HepG2 (cell line): Measurements from ENCODE around the gene PPOX. TPM values are rescaled to one million over a fixed set of nuclear protein-coding genes. Genes with fewer than 3 reads are reported as not detected.

ENCODE experiments used
- HHEX ChIP-seq: IDR thresholded peaks from 2 replicates; pipeline ENCODE4 v1.6.1; 2016; ENCODE audit warnings: control low read depth
- HNRNPL ChIP-seq: fragments of 200-400 bp; formaldehyde crosslinking; IDR thresholded peaks from 2 replicates; pipeline ENCODE4 v1.6.1; 2017; ENCODE audit warnings: mild to moderate bottlenecking, low read depth, low read length
- SIX1 ChIP-seq: sonication (generic); formaldehyde crosslinking; IDR thresholded peaks from 2 replicates; pipeline ENCODE4 v1.4.0; 2020; ENCODE audit warnings: missing genetic modification reagents, borderline replicate concordance
- SMARCC2 ChIP-seq: fragments of 450-650 bp; IDR thresholded peaks from 2 replicates; pipeline ENCODE4 v1.6.1; 2017; ENCODE audit warnings: antibody characterized with exemption, mild to moderate bottlenecking
- ZNF317 ChIP-seq: sonication (generic); formaldehyde crosslinking; IDR thresholded peaks from 2 replicates; pipeline ENCODE4 v1.5.0; 2020; ENCODE audit warnings: mild to moderate bottlenecking, missing genetic modification reagents
- ZNF432 ChIP-seq: sonication (generic); formaldehyde crosslinking; IDR thresholded peaks from 2 replicates; pipeline ENCODE4 v1.5.0; 2020; ENCODE audit warnings: missing genetic modification reagents, mild to moderate bottlenecking, borderline replicate concordance
- ZNF441 ChIP-seq: sonication (generic); formaldehyde crosslinking; IDR thresholded peaks from 2 replicates; pipeline ENCODE4 v1.7.0; 2021; ENCODE audit warnings: missing genetic modification reagents, borderline replicate concordance
- ZNF713 ChIP-seq: sonication (generic); formaldehyde crosslinking; IDR thresholded peaks from 2 replicates; pipeline ENCODE4 v1.4.0; 2020; ENCODE audit warnings: mild to moderate bottlenecking, missing genetic modification reagents
- ZNF747 ChIP-seq: sonication (generic); formaldehyde crosslinking; IDR thresholded peaks from 2 replicates; pipeline ENCODE4 v1.8.1; 2023; ENCODE audit warnings: missing genetic modification reagents, mild to moderate bottlenecking, borderline replicate concordance
- polyA plus RNA-seq, 8 experiments: library from polyadenylated mRNA; depleted of rRNA in 3 of 8; stranded (reverse) in 7 of 8; unstranded in 1 of 8; fragments of >200 nt; fragmentation: Illumina TruSeq in 4 of 8; extraction: Trizol in 4 of 8; gene quantifications; 2 replicates each; pipeline versions ENCODE4 v1.2.1 to v1.2.3, GENCODE V29; 2011 to 2016; ENCODE audit warnings: low read depth in 4 of 8, missing spikeins in 1 of 8, mixed read lengths in 1 of 8; ENCODE audit not compliant: insufficient read depth in 1 of 8
- total RNA-seq, 5 experiments: library from RNA; depleted of rRNA; stranded (reverse); fragments of >200 nt; fragmentation: Illumina TruSeq; extraction: Trizol; gene quantifications; 2 replicates each; pipeline ENCODE4 v1.2.3, GENCODE V29; 2016; ENCODE audit warnings: low read depth in 1 of 5
- TF ChIP-seq, protein P1 (sequence below): sonication (generic); formaldehyde crosslinking; IDR thresholded peaks from 2 replicates; pipeline ENCODE4 v1.4.0; 2020; ENCODE audit warnings: missing genetic modification reagents, mild to moderate bottlenecking, borderline replicate concordance
- TF ChIP-seq, protein P2 (sequence below): sonication (generic); formaldehyde crosslinking; IDR thresholded peaks from 2 replicates; pipeline ENCODE4 v1.4.0; 2020; ENCODE audit warnings: missing genetic modification reagents
- TF ChIP-seq, protein P3 (sequence below): sonication (generic); formaldehyde crosslinking; IDR thresholded peaks from 2 replicates; pipeline ENCODE4 v1.5.0; 2020; ENCODE audit warnings: mild to moderate bottlenecking, missing genetic modification reagents, borderline replicate concordance

The PPOX gene
- total and polyA plus RNA-seq, 2 of the 13 experiments (the other 11 are each of a cell fraction or from before 2014, with no cell fraction given): 15.5 to 27.7 TPM

DNA sequence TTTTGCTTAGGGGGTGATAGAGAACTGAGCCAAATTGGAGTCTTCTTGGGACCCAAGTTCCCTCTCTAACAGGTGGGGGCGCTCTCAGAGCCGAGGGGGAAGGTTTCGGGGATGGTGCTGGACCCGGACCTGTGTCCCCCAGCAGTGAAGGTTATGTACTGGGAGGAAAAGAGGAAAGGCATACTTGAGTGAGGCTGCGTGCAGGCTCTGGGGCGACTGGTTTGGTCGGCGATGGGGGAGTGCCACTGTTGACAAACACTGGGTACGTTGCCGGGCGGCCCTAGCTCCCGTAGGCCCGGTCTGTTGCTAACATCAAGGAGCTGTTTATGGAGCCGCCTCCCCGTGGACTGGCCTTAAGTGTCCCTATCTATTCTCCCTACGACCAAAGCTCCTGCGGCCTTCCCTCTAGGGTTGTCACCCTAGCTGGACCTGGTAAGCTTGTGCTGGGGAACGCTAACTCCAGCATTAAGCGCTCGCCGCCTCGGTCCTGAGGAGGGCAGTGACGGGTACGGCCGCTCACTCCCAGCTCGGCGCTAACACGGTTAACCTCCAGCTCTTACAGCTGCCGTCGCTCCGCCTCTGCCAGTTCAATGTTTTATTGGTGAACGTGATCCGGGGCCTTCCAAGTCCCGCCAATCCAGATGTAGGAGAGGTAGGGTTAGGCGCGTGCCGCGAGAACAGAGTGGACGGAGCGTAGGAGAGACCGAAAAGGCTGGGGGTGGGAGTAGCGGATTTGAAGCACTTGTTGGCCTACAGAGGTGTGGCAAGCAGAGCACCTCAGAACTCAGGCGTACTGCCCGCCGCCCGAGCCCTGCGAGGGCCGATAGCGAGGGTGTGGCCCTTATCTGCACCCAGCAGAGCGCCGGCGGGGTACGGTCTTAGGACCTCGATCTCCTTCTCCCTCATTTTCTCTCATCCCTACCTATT is at the start of gene PPOX (continued):
- TF ChIP-seq, protein P1, sequence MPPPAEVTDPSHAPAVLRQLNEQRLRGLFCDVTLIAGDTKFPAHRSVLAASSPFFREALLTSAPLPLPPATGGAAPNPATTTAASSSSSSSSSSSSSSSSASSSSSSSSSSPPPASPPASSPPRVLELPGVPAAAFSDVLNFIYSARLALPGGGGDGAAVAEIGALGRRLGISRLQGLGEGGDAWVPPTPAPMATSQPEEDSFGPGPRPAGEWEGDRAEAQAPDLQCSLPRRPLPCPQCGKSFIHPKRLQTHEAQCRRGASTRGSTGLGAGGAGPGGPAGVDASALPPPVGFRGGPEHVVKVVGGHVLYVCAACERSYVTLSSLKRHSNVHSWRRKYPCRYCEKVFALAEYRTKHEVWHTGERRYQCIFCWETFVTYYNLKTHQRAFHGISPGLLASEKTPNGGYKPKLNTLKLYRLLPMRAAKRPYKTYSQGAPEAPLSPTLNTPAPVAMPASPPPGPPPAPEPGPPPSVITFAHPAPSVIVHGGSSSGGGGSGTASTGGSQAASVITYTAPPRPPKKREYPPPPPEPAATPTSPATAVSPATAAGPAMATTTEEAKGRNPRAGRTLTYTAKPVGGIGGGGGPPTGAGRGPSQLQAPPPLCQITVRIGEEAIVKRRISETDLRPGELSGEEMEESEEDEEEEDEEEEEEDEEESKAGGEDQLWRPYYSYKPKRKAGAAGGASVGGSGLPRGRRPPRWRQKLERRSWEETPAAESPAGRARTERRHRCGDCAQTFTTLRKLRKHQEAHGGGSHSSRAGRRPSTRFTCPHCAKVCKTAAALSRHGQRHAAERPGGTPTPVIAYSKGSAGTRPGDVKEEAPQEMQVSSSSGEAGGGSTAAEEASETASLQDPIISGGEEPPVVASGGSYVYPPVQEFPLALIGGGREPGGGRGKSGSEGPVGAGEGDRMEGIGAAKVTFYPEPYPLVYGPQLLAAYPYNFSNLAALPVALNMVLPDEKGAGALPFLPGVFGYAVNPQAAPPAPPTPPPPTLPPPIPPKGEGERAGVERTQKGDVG (CRISPR knock-in tag): no peak
- TF ChIP-seq ZNF747 (CRISPR knock-in tag) (peak; percentile 59; the same call in 1 of the 2 replicates), HHEX (CRISPR knock-in tag) (no peak), SIX1 (no peak), SMARCC2 (no peak), ZNF317 (peak; percentile 81), ZNF432 (CRISPR knock-in tag) (no peak), HNRNPL (no peak), ZNF713 (CRISPR knock-in tag) (0 out of 2 replicates have a peak, but pooled peaks have one; percentile 52), ZNF441 (peak; percentile 12; the same call in 1 of the 2 replicates)
- TF ChIP-seq, protein P2, sequence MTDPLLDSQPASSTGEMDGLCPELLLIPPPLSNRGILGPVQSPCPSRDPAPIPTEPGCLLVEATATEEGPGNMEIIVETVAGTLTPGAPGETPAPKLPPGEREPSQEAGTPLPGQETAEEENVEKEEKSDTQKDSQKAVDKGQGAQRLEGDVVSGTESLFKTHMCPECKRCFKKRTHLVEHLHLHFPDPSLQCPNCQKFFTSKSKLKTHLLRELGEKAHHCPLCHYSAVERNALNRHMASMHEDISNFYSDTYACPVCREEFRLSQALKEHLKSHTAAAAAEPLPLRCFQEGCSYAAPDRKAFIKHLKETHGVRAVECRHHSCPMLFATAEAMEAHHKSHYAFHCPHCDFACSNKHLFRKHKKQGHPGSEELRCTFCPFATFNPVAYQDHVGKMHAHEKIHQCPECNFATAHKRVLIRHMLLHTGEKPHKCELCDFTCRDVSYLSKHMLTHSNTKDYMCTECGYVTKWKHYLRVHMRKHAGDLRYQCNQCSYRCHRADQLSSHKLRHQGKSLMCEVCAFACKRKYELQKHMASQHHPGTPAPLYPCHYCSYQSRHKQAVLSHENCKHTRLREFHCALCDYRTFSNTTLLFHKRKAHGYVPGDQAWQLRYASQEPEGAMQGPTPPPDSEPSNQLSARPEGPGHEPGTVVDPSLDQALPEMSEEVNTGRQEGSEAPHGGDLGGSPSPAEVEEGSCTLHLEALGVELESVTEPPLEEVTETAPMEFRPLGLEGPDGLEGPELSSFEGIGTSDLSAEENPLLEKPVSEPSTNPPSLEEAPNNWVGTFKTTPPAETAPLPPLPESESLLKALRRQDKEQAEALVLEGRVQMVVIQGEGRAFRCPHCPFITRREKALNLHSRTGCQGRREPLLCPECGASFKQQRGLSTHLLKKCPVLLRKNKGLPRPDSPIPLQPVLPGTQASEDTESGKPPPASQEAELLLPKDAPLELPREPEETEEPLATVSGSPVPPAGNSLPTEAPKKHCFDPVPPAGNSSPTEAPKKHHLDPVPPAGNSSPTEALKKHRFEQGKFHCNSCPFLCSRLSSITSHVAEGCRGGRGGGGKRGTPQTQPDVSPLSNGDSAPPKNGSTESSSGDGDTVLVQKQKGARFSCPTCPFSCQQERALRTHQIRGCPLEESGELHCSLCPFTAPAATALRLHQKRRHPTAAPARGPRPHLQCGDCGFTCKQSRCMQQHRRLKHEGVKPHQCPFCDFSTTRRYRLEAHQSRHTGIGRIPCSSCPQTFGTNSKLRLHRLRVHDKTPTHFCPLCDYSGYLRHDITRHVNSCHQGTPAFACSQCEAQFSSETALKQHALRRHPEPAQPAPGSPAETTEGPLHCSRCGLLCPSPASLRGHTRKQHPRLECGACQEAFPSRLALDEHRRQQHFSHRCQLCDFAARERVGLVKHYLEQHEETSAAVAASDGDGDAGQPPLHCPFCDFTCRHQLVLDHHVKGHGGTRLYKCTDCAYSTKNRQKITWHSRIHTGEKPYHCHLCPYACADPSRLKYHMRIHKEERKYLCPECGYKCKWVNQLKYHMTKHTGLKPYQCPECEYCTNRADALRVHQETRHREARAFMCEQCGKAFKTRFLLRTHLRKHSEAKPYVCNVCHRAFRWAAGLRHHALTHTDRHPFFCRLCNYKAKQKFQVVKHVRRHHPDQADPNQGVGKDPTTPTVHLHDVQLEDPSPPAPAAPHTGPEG (CRISPR knock-in tag): peak; percentile 78; the same call in 1 of the 2 replicates
- TF ChIP-seq, protein P3, sequence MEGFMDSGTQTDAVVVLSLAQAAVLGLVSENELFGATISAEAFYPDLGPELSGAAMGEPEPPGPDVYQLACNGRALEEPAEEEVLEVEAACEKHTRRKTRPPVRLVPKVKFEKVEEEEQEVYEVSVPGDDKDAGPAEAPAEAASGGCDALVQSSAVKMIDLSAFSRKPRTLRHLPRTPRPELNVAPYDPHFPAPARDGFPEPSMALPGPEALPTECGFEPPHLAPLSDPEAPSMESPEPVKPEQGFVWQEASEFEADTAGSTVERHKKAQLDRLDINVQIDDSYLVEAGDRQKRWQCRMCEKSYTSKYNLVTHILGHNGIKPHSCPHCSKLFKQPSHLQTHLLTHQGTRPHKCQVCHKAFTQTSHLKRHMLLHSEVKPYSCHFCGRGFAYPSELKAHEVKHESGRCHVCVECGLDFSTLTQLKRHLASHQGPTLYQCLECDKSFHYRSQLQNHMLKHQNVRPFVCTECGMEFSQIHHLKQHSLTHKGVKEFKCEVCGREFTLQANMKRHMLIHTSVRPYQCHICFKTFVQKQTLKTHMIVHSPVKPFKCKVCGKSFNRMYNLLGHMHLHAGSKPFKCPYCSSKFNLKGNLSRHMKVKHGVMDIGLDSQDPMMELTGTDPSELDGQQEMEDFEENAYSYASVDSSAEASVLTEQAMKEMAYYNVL (CRISPR knock-in tag): peak; percentile 68; the same call in 1 of the 2 replicates
